GM12891 (cell line): Measurements from ENCODE around the gene NEK5.

Experiments
- PAX5 ChIP-seq: IDR thresholded peaks from 2 replicates; pipeline ENCODE4 v1.6.1; 2011; ENCODE audit warnings: low read length, moderate library complexity, mild to moderate bottlenecking; ENCODE audit not compliant: insufficient read depth, severe bottlenecking
- POLR2A ChIP-seq: IDR thresholded peaks from 2 replicates; pipeline ENCODE4 v1.6.1; 2011; ENCODE audit warnings: low read depth, low read length, control low read depth
- POLR2AphosphoS5 ChIP-seq: IDR thresholded peaks from 2 replicates; pipeline ENCODE4 v1.6.1; 2011; ENCODE audit warnings: low read depth, low read length, control low read depth
- SPI1 ChIP-seq: IDR thresholded peaks from 2 replicates; pipeline ENCODE4 v1.6.1; 2011; ENCODE audit warnings: low read depth, low read length, control low read depth
- TAF1 ChIP-seq: IDR thresholded peaks from 2 replicates; pipeline ENCODE4 v1.6.1; 2011; ENCODE audit warnings: low read depth, low read length, control low read depth

GRCh38 chr13:52127783-52128702 lies 830 bp downstream of the NEK5 start:
- TF ChIP-seq POLR2A (no peak), POLR2AphosphoS5 (no peak), TAF1 (no peak), PAX5 (no peak), SPI1 (no peak)
